ENCODE data around the gene STK40. TPM values are rescaled to one million over a fixed set of nuclear protein-coding genes. Genes with fewer than 3 reads are reported as not detected.

The STK40 gene
- total RNA-seq, 4 donors from 2014 or later: 19.1 to 84.5 (median 44.0) TPM

DNA sequence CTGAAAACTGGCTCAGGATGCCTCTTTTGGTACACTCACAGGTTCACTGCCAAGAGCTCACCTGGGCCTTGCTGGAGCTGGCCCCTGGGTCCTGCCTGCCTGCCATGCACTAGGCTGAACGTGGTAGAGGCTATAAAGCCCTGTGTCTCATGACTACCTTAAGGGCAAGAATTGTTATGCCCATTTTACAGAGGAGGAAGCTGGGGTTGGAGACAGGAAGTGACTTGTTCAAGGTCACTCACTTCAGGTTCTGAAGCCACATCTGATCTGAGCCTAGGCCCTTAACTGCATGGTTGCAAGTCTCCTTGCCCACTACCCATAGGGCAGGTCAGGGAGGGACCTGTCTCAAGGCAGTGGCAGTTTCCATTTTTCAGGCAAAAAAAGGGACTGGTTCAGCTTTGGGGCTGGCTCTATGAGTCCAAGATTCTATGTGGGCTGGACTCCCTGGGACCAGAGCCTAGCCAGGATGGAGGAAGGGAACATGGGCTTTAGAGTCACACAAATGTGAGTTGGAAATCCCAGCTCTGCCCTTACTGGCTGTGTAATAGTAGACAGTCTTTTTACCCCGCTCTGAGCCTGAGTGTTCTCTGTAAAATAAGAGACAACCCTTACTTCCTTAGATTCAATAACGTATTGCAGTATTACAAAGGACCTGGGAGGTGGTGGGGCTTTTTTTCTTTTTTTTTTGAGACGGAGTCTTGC lies 7.8 kb downstream of the STK40 start:
- H3K27me3 ChIP-seq: no peaks in the 10 kb centered on the region
- H3K9me3 ChIP-seq: no peaks in the 10 kb centered on the region
- intact Hi-C loops (cut with DNase I; ENCODE audit: low total_unique reads): no loop called here
- TF ChIP-seq POLR2A (IDR thresholded peaks at IDR 0.05): no peak
- TF ChIP-seq, protein P1, sequence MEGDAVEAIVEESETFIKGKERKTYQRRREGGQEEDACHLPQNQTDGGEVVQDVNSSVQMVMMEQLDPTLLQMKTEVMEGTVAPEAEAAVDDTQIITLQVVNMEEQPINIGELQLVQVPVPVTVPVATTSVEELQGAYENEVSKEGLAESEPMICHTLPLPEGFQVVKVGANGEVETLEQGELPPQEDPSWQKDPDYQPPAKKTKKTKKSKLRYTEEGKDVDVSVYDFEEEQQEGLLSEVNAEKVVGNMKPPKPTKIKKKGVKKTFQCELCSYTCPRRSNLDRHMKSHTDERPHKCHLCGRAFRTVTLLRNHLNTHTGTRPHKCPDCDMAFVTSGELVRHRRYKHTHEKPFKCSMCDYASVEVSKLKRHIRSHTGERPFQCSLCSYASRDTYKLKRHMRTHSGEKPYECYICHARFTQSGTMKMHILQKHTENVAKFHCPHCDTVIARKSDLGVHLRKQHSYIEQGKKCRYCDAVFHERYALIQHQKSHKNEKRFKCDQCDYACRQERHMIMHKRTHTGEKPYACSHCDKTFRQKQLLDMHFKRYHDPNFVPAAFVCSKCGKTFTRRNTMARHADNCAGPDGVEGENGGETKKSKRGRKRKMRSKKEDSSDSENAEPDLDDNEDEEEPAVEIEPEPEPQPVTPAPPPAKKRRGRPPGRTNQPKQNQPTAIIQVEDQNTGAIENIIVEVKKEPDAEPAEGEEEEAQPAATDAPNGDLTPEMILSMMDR (IDR thresholded peaks at IDR 0.05): no peak
- H3K27ac ChIP-seq: no peak overlapping the region
- no peak overlapping the region for H3K4me3 ChIP-seq
- no peaks in the 10 kb centered on the region for H3K36me3 ChIP-seq
- DNase-seq: no peak
- peaks cover 19 to 25% of the 10 kb centered on the region in 2 donors for H3K4me1 ChIP-seq

DNA sequence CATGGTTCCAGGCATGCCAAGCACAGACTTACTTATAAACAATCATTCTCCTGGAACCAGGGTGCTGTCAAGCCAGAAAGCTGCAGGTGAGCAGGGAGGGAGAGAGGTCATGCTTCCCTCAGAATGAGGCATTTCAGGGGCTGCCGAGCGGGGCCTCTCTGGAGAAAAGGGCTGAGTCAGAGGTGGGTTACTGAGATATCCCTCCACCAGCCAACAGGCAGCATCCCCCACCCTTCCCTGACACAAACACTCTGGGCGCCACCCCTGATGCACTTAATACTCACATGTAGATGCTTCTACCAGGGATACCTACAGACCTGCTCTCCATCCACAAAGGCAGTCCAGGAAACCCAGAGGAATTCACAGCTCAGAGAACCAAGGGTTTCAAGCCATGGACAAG lies 13.1 kb downstream of the STK40 start:
- Histone ChIP-seq H3K27me3 (no peaks in the 10 kb centered on the region), H3K4me3 (no peak overlapping the region), H3K9me3 (no peaks in the 10 kb centered on the region), H3K36me3 (no peaks in the 10 kb centered on the region), H3K27ac (peak overlapping the region; percentile 78 to 87), H3K4me1 (peaks cover 22 to 25% of the 10 kb centered on the region in 2 donors)
- DNase-seq: no peak
- TF ChIP-seq POLR2A (IDR thresholded peaks at IDR 0.05): no peak
- TF ChIP-seq, protein P1 (IDR thresholded peaks at IDR 0.05): no peak
- intact Hi-C loops (cut with DNase I; ENCODE audit: low total_unique reads): no loop called here

DNA sequence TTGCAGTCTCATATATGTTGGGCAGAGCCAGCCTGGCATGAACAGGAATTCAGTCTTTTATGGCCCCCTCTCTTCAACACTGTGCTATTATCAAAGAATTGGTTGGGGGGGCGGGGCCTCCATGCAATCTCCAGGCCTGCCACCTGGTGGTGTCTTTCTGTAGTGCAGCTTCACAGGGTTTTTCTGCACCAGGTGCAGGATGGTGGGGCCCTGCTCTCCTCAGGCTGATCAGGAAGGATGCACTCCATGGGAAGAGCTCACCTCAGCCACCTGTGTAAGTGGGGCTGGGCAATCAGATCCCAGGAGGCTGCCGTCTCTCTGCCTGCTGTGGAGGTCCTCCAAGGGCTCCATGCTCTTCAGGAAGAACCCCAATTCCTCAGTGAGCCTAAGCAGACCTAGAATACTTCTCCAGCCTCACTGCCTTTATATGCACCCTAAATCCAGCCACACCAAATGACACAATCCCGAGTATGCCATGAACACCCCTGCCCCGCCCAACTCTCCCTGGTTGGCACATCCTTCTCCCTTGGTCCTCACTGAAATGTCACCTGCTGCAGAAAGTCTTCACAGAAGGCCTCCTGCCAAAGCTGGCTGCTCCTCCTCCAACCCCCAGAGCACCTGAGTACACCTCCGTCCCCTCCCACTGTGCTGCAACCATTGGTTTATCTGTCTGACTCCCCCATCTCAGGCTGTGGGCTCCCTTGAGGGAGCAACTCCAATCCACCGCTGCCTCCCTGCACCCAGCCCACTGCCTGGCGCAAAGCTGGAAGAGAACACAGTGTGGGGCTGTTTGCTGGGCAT lies 16.5 kb downstream of the STK40 start:
- intact Hi-C loops (cut with DNase I; ENCODE audit: low total_unique reads): no loop called here
- H3K9me3 ChIP-seq: no peaks in the 10 kb centered on the region
- peak; percentile 71 to 76 for DNase-seq
- no peaks in the 10 kb centered on the region for H3K36me3 ChIP-seq
- no peaks in the 10 kb centered on the region for H3K27me3 ChIP-seq
- no peak overlapping the region for H3K4me3 ChIP-seq
- H3K4me1 ChIP-seq: peaks cover 14 to 22% of the 10 kb centered on the region in 2 donors
- H3K27ac ChIP-seq: peak overlapping the region in 1 of 2 donors; percentile 5
- TF ChIP-seq POLR2A (IDR thresholded peaks at IDR 0.05): peak in 1 of 2 donors; percentile 11
- TF ChIP-seq, protein P1 (IDR thresholded peaks at IDR 0.05): peak; percentile 85 to 89 (median 86)

DNA sequence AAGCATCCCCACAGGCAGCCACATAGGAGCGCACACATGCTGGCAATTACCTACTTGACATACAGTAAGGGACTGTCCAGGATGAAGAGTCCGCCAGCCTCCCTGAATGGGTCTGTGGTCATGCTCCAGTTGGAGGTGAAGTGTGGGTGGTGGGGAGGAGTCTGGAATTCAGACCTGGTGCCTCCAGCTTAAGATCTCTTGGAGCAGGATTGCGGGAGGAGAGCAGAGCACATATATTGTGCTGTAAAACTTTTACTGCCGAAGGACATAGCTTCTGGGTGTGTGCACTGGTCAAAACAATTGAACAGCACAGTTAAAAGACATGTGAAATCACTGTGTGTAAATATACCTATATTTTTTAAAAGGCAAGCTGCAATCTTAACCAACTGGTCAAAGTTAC lies 17.9 kb downstream of the STK40 start:
- intact Hi-C loops (cut with DNase I; ENCODE audit: low total_unique reads): no loop called here
- peaks cover 5 to 8% of the 10 kb centered on the region in 2 donors for H3K4me1 ChIP-seq
- H3K27ac ChIP-seq: no peak overlapping the region
- H3K27me3 ChIP-seq: no peaks in the 10 kb centered on the region
- H3K36me3 ChIP-seq: no peaks in the 10 kb centered on the region
- DNase-seq: no peak
- H3K4me3 ChIP-seq: no peak overlapping the region
- H3K9me3 ChIP-seq: no peaks in the 10 kb centered on the region
- TF ChIP-seq, protein P1 (IDR thresholded peaks at IDR 0.05): no peak
- TF ChIP-seq POLR2A (IDR thresholded peaks at IDR 0.05): no peak

DNA sequence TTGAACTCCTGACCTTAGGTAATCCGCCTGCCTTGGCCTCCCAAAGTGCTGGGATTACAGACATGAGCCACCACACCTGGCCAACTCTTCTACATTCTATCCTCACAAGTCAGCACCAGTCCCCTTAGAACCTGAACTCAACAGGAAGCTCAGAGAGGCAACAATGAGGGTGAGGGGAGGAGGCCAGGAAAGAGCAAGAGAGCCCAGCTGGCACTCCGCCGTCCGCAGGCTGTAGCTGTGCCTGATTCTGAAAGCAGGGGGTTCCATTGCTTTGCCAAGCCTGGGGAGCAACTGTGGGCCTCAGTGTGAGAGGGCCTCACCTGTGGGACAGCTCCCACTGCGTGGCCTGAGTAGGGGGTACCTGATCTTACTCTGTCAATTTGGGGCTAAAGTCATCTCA lies 18.7 kb downstream of the STK40 start:
- H3K27me3 ChIP-seq: no peaks in the 10 kb centered on the region
- H3K9me3 ChIP-seq: no peaks in the 10 kb centered on the region
- intact Hi-C loops (cut with DNase I; ENCODE audit: low total_unique reads): no loop called here
- no peak for DNase-seq
- H3K27ac ChIP-seq: no peak overlapping the region
- peaks cover 0 to 6% of the 10 kb centered on the region in 2 donors for H3K4me1 ChIP-seq
- TF ChIP-seq, protein P1 (IDR thresholded peaks at IDR 0.05): no peak
- TF ChIP-seq POLR2A (IDR thresholded peaks at IDR 0.05): no peak
- H3K36me3 ChIP-seq: no peaks in the 10 kb centered on the region
- H3K4me3 ChIP-seq: no peak overlapping the region

All from uterus (tissue), 4 donors.